ENCODE data around the gene EXTL1.

- no peak for TF ChIP-seq POLR2A (IDR thresholded peaks at IDR 0.05)
- TF ChIP-seq, protein P1, sequence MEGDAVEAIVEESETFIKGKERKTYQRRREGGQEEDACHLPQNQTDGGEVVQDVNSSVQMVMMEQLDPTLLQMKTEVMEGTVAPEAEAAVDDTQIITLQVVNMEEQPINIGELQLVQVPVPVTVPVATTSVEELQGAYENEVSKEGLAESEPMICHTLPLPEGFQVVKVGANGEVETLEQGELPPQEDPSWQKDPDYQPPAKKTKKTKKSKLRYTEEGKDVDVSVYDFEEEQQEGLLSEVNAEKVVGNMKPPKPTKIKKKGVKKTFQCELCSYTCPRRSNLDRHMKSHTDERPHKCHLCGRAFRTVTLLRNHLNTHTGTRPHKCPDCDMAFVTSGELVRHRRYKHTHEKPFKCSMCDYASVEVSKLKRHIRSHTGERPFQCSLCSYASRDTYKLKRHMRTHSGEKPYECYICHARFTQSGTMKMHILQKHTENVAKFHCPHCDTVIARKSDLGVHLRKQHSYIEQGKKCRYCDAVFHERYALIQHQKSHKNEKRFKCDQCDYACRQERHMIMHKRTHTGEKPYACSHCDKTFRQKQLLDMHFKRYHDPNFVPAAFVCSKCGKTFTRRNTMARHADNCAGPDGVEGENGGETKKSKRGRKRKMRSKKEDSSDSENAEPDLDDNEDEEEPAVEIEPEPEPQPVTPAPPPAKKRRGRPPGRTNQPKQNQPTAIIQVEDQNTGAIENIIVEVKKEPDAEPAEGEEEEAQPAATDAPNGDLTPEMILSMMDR (IDR thresholded peaks at IDR 0.05), result no peak
- no peak for TF ChIP-seq EP300 (IDR thresholded peaks at IDR 0.05)
Observed at GRCh38 chr1:25990702-25991395, 30.7 kb upstream of the EXTL1 start.
